Naive thymus-derived CD8-positive, alpha-beta T cell (primary cell): Measurements from ENCODE around the gene ADAMTS12. TPM values are rescaled to one million over a fixed set of nuclear protein-coding genes. Genes with fewer than 3 reads are reported as not detected.
"Not testable (repeated sequence)": the region's sequence is repeated elsewhere in the genome, so short reads cannot be mapped to it uniquely, and the experiment has no call there.

Experiments
- ATAC-seq, 2 donors: fragments of 150-1000 bp; cut with Tn5 transposase in 1 of 2; sonication (Bioruptor Pico), chemical (Tn5 transposase) in 1 of 2; 1 replicate in 1 of 2; 2 replicates in 1 of 2; pipeline ENCODE4 v1.10.0; 2021; ENCODE audit warnings: mild to moderate bottlenecking in 2 of 2, moderate library complexity in 2 of 2
- POLR2A ChIA-PET: fragments of 350-600 bp; sonication (Branson Sonifier 250); formaldehyde crosslinking; loops from one replicate; lab custom pipeline; 2021; ENCODE audit warnings: antibody characterized with exemption; lab: Charles Lee
- DNase-seq, 10 donors: peaks; one replicate each; pipeline versions ENCODE4 v3.0.0 to v3.0.0-alpha.2; 2020 to 2022
- H3K27ac Mint-ChIP-seq, 10 donors: one replicate each; pipeline ENCODE4 v1.8.0; 2020 to 2022; ENCODE audit warnings: mild to moderate bottlenecking in 10 of 10, mixed read lengths in 10 of 10, moderate library complexity in 4 of 10, inconsistent platforms in 1 of 10
- H3K27me3 Mint-ChIP-seq, 5 donors: one replicate each; pipeline ENCODE4 v1.8.0; 2021 to 2022; ENCODE audit warnings: mixed read lengths in 5 of 5
- H3K36me3 Mint-ChIP-seq, 3 donors: one replicate each; pipeline ENCODE4 v1.8.0; 2020 to 2022; ENCODE audit warnings: mixed read lengths in 3 of 3, mild to moderate bottlenecking in 2 of 3, inconsistent platforms in 1 of 3
- H3K4me1 Mint-ChIP-seq, 4 donors: one replicate each; pipeline ENCODE4 v1.8.0; 2021 to 2022; ENCODE audit warnings: mixed read lengths in 4 of 4
- H3K4me3 Mint-ChIP-seq, 10 donors: one replicate each; pipeline ENCODE4 v1.8.0; 2020 to 2022; ENCODE audit warnings: mild to moderate bottlenecking in 10 of 10, mixed read lengths in 10 of 10, moderate library complexity in 6 of 10, inconsistent platforms in 1 of 10
- H3K9me3 Mint-ChIP-seq, 9 donors: one replicate each; pipeline ENCODE4 v1.8.0; 2020 to 2022; ENCODE audit warnings: mixed read lengths in 9 of 9, mild to moderate bottlenecking in 3 of 9, inconsistent platforms in 1 of 9, moderate library complexity in 1 of 9
- polyA plus RNA-seq, 3 donors: library from polyadenylated mRNA; unstranded; fragments of 300-500 nt; fragmentation: Illumina TruSeq; gene quantifications; one replicate each; pipeline ENCODE4 v1.2.3, GENCODE V29; 2021
- total RNA-seq, 8 experiments: library from RNA in 2 of 8; stranded (reverse) in 2 of 8; gene quantifications; one replicate each; pipeline ENCODE4 v1.2.3 and lab custom pipeline; 2021 to 2026

Gene ADAMTS12
- total and polyA plus RNA-seq, 5 experiments from 2014 or later: 0.05 TPM; not detected in 4

- DNase-seq (peak; percentile 14 to 84 (median 40)), ATAC-seq (peak; percentile 77 to 97)
- POLR2A ChIA-PET: interaction anchor here (0.6 to 1.1 kb wide), 3 partner anchors 8 to 1070 kb away, joined by 3 read pairs; partner anchors contain the start of gene DNAJC21
- Mint-ChIP-seq H3K27ac (peak overlapping the region in 9 of 10 donors; percentile 57 to 92 (median 83)), H3K4me3 (peak overlapping the region in 9 of 10 donors; percentile 18 to 69 (median 51)), H3K4me1 (peaks cover 6 to 39% (median 26%) of the 10 kb centered on the region in 4 donors), H3K36me3 (peaks cover 0 to 12% (median 0%) of the 10 kb centered on the region in 3 donors)
- not testable (repeated sequence) for H3K27me3 Mint-ChIP-seq, H3K9me3 Mint-ChIP-seq
These were observed 32.6 kb downstream of the ADAMTS12 start for GRCh38 chr5:33859177-33859576.

GRCh38 chr5:33857037-33857436 lies 34.8 kb downstream of the ADAMTS12 start:
- peaks cover 0 to 3% (median 0%) of the 10 kb centered on the region in 5 donors for H3K27me3 Mint-ChIP-seq
- H3K4me3 Mint-ChIP-seq: no peak overlapping the region
- ATAC-seq (no peak), DNase-seq (no peak)
- H3K36me3 Mint-ChIP-seq: peaks cover 0 to 3% (median 0%) of the 10 kb centered on the region in 3 donors
- H3K27ac Mint-ChIP-seq: peak overlapping the region in 1 of 10 donors; percentile 37
- peaks cover 6 to 37% (median 26%) of the 10 kb centered on the region in 4 donors for H3K4me1 Mint-ChIP-seq
- H3K9me3 Mint-ChIP-seq: peaks cover 0 to 4% (median 0%) of the 10 kb centered on the region in 9 donors
- POLR2A ChIA-PET: no interaction called here

- H3K27ac Mint-ChIP-seq: no peak overlapping the region
- H3K9me3 Mint-ChIP-seq: peaks cover 0 to 2% (median 0%) of the 10 kb centered on the region in 9 donors
- H3K4me1 Mint-ChIP-seq: peaks cover 0 to 32% (median 21%) of the 10 kb centered on the region in 4 donors
- no peak overlapping the region for H3K4me3 Mint-ChIP-seq
- H3K36me3 Mint-ChIP-seq: no peaks in the 10 kb centered on the region
- ATAC-seq (no peak), DNase-seq (no peak)
- POLR2A ChIA-PET: no interaction called here
- H3K27me3 Mint-ChIP-seq: peaks cover 0 to 1% (median 0%) of the 10 kb centered on the region in 5 donors
These were observed 36.4 kb downstream of the ADAMTS12 start for GRCh38 chr5:33855396-33855795.

GRCh38 chr5:33854733-33855151 lies 37.0 kb downstream of the ADAMTS12 start:
- POLR2A ChIA-PET: no interaction called here
- Mint-ChIP-seq H3K4me1 (peaks cover 6 to 31% (median 23%) of the 10 kb centered on the region in 4 donors), H3K27me3 (peaks cover 0 to 1% (median 0%) of the 10 kb centered on the region in 5 donors), H3K9me3 (peaks cover 0 to 2% (median 0%) of the 10 kb centered on the region in 9 donors), H3K27ac (no peak overlapping the region), H3K36me3 (no peaks in the 10 kb centered on the region), H3K4me3 (no peak overlapping the region)
- ATAC-seq (no peak), DNase-seq (no peak)

GRCh38 chr5:33852837-33853236 lies 39.0 kb downstream of the ADAMTS12 start:
- ATAC-seq (no peak), DNase-seq (no peak)
- H3K36me3 Mint-ChIP-seq: no peaks in the 10 kb centered on the region
- H3K4me3 Mint-ChIP-seq: no peak overlapping the region
- peak overlapping the region in 1 of 10 donors; percentile 13 for H3K27ac Mint-ChIP-seq
- peaks cover 0 to 1% (median 0%) of the 10 kb centered on the region in 5 donors for H3K27me3 Mint-ChIP-seq
- peaks cover 0 to 2% (median 0%) of the 10 kb centered on the region in 9 donors for H3K9me3 Mint-ChIP-seq
- peaks cover 6 to 13% (median 11%) of the 10 kb centered on the region in 4 donors for H3K4me1 Mint-ChIP-seq
- POLR2A ChIA-PET: no interaction called here

- DNase-seq: no peak
- Mint-ChIP-seq H3K4me3 (no peak overlapping the region), H3K27ac (no peak overlapping the region), H3K9me3 (peaks cover 0 to 2% (median 0%) of the 10 kb centered on the region in 9 donors), H3K27me3 (peaks cover 0 to 1% (median 0%) of the 10 kb centered on the region in 5 donors), H3K4me1 (peaks cover 6 to 12% (median 10%) of the 10 kb centered on the region in 4 donors), H3K36me3 (no peaks in the 10 kb centered on the region)
- no peak for ATAC-seq
- POLR2A ChIA-PET: no interaction called here
These were observed 39.5 kb downstream of the ADAMTS12 start for GRCh38 chr5:33852319-33852718.

GRCh38 chr5:33850100-33850594 lies 41.6 kb downstream of the ADAMTS12 start:
- peaks cover 6 to 12% (median 9%) of the 10 kb centered on the region in 4 donors for H3K4me1 Mint-ChIP-seq
- no peaks in the 10 kb centered on the region for H3K36me3 Mint-ChIP-seq
- H3K9me3 Mint-ChIP-seq: no peaks in the 10 kb centered on the region
- peak overlapping the region in 9 of 10 donors; percentile 8 to 51 (median 28) for H3K4me3 Mint-ChIP-seq
- peaks cover 0 to 1% (median 0%) of the 10 kb centered on the region in 5 donors for H3K27me3 Mint-ChIP-seq
- peak overlapping the region in 8 of 10 donors; percentile 3 to 72 (median 58) for H3K27ac Mint-ChIP-seq
- POLR2A ChIA-PET: interaction anchor here (1.1 kb wide), 1 partner anchor 9 kb away, joined by 3 read pairs; no protein-coding TSS in a partner anchor
- DNase-seq (peak in 6 of 10 donors; percentile 4 to 32 (median 14)), ATAC-seq (peak; percentile 64 to 85)

GRCh38 chr5:33848554-33848953 lies 43.2 kb downstream of the ADAMTS12 start:
- Mint-ChIP-seq H3K27me3 (peaks cover 0 to 1% (median 0%) of the 10 kb centered on the region in 5 donors), H3K4me1 (peaks cover 6 to 12% (median 9%) of the 10 kb centered on the region in 4 donors), H3K4me3 (no peak overlapping the region), H3K9me3 (peaks cover 0 to 10% (median 2%) of the 10 kb centered on the region in 9 donors), H3K27ac (peak overlapping the region in 1 of 10 donors; percentile 34), H3K36me3 (peaks cover 0 to 9% (median 5%) of the 10 kb centered on the region in 3 donors)
- DNase-seq: no peak
- POLR2A ChIA-PET: no interaction called here
- no peak for ATAC-seq

GRCh38 chr5:33846851-33847250 lies 44.9 kb downstream of the ADAMTS12 start:
- Mint-ChIP-seq H3K9me3 (peaks cover 0 to 17% (median 6%) of the 10 kb centered on the region in 9 donors), H3K27ac (no peak overlapping the region), H3K4me1 (peaks cover 8 to 15% (median 13%) of the 10 kb centered on the region in 4 donors), H3K27me3 (peaks cover 0 to 3% (median 0%) of the 10 kb centered on the region in 5 donors), H3K4me3 (no peak overlapping the region), H3K36me3 (peaks cover 0 to 14% (median 5%) of the 10 kb centered on the region in 3 donors)
- ATAC-seq (no peak), DNase-seq (no peak)
- POLR2A ChIA-PET: no interaction called here

GRCh38 chr5:33843579-33843978 lies 48.2 kb downstream of the ADAMTS12 start:
- POLR2A ChIA-PET: no interaction called here
- no peak overlapping the region for H3K27ac Mint-ChIP-seq
- peaks cover 7 to 34% (median 21%) of the 10 kb centered on the region in 4 donors for H3K4me1 Mint-ChIP-seq
- no peak for DNase-seq
- peaks cover 0 to 17% (median 6%) of the 10 kb centered on the region in 9 donors for H3K9me3 Mint-ChIP-seq
- H3K36me3 Mint-ChIP-seq: peaks cover 0 to 14% (median 5%) of the 10 kb centered on the region in 3 donors
- no peak for ATAC-seq
- H3K4me3 Mint-ChIP-seq: no peak overlapping the region
- H3K27me3 Mint-ChIP-seq: peaks cover 0 to 3% (median 0%) of the 10 kb centered on the region in 5 donors

GRCh38 chr5:33842456-33842855 lies 49.3 kb downstream of the ADAMTS12 start:
- no peak overlapping the region for H3K4me3 Mint-ChIP-seq
- ATAC-seq: no peak
- peaks cover 0 to 14% (median 5%) of the 10 kb centered on the region in 3 donors for H3K36me3 Mint-ChIP-seq
- no peak overlapping the region for H3K27ac Mint-ChIP-seq
- peaks cover 7 to 36% (median 21%) of the 10 kb centered on the region in 4 donors for H3K4me1 Mint-ChIP-seq
- H3K27me3 Mint-ChIP-seq: peaks cover 0 to 3% (median 0%) of the 10 kb centered on the region in 5 donors
- POLR2A ChIA-PET: no interaction called here
- no peak for DNase-seq
- H3K9me3 Mint-ChIP-seq: peaks cover 0 to 17% (median 6%) of the 10 kb centered on the region in 9 donors

GRCh38 chr5:33841891-33842290 lies 49.9 kb downstream of the ADAMTS12 start:
- no peak for ATAC-seq
- Mint-ChIP-seq H3K4me1 (peaks cover 7 to 36% (median 21%) of the 10 kb centered on the region in 4 donors), H3K4me3 (peak overlapping the region in 2 of 10 donors; percentile 47 to 60), H3K36me3 (peaks cover 0 to 14% (median 5%) of the 10 kb centered on the region in 3 donors), H3K27me3 (peaks cover 0 to 3% (median 0%) of the 10 kb centered on the region in 5 donors), H3K27ac (peak overlapping the region in 2 of 10 donors; percentile 9 to 10), H3K9me3 (peaks cover 0 to 17% (median 6%) of the 10 kb centered on the region in 9 donors)
- no peak for DNase-seq
- POLR2A ChIA-PET: no interaction called here
